Measurements from ENCODE around the gene POLR3A. TPM values are rescaled to one million over a fixed set of nuclear protein-coding genes. Genes with fewer than 3 reads are reported as not detected.
A peak's percentile ranks its signal among the peaks of the same experiment; 100 is the strongest.

The POLR3A gene
- polyA plus RNA-seq, 1 of the 3 experiments (the other 2 are of a cell fraction) = 10.8 TPM

DNA sequence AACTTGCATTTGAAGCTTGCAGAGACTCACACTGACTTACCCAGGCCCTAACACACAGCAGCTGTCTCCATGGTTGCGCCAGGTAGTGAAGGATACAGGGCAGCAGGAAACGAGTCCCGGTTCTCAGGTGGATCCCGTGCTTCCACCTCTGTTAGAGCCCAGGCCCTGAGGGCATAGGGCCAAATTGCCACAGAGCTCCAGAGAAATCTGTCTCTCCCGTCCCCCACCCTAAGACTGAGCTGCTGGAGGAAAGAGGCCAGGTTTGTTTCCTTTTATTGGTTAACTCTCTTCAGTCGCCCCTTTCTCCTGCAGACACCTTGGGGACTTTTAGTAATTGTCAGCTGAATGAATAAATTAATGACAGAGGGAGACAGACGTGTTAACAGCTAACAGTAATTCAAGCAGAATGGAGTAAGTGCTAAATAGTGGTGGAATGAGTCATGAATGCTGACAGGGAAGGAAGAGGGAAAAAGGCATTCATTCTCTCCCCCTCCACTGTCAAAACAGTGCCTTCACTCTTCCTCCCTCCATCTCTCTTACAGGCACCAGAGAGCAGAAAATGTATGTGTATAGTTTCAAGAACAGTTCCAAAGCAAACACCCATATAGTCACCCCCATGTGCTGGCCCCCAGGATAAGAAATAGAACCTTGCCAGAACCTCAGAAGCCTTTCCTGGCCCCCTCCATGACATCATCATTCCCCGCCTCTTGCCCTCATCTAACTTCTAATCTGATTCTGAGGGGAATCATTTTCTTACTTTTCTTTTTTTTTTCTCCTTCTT, 86.0 kb downstream of the POLR3A start (continued):
- TF ChIP-seq GATA2 (CRISPR knock-in tag; IDR thresholded peaks at IDR 0.05) (no peak), NRF1 (IDR thresholded peaks at IDR 0.05; ENCODE audit: low read depth, low read length) (no peak), SIN3A (IDR thresholded peaks at IDR 0.05; ENCODE audit: borderline replicate concordance, low read depth, low read length) (no peak), NFIC (IDR thresholded peaks at IDR 0.05; ENCODE audit: borderline replicate concordance) (no peak), SMC3 (IDR thresholded peaks at IDR 0.05; ENCODE audit: low read depth, low read length) (no peak), ELF1 (IDR thresholded peaks at IDR 0.05) (no peak), POLR2AphosphoS5 (IDR thresholded peaks at IDR 0.05; ENCODE audit: low read depth, low read length) (no peak), MXI1 (IDR thresholded peaks at IDR 0.05; ENCODE audit: low read depth, low read length) (no peak), TCF12 (IDR thresholded peaks at IDR 0.05) (peak; percentile 12; the same call in 1 of the 2 replicates), JUND (IDR thresholded peaks at IDR 0.05) (peak; percentile 56), MEF2A (IDR thresholded peaks at IDR 0.05; ENCODE audit: borderline replicate concordance, low read depth) (no peak), FOXM1 (IDR thresholded peaks at IDR 0.05; ENCODE audit: low read depth) (no peak), FOSL2 (IDR thresholded peaks at IDR 0.05; ENCODE audit: borderline replicate concordance, low read depth) (peak; percentile 61; the same call in 1 of the 2 replicates), RXRA (IDR thresholded peaks at IDR 0.05; ENCODE audit: borderline replicate concordance, low read depth) (no peak), YY1 (IDR thresholded peaks at IDR 0.05; ENCODE audit: low read depth) (no peak)
- TF ChIP-seq, protein P1, sequence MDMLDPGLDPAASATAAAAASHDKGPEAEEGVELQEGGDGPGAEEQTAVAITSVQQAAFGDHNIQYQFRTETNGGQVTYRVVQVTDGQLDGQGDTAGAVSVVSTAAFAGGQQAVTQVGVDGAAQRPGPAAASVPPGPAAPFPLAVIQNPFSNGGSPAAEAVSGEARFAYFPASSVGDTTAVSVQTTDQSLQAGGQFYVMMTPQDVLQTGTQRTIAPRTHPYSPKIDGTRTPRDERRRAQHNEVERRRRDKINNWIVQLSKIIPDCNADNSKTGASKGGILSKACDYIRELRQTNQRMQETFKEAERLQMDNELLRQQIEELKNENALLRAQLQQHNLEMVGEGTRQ (IDR thresholded peaks at IDR 0.05; ENCODE audit: borderline replicate concordance, low read depth, low read length) = no peak

GRCh38 chr10:77941790-77942189, 87.5 kb downstream of the POLR3A start:
- no peak overlapping the region for H3K4me2 ChIP-seq
- peaks cover 16% of the 10 kb centered on the region for H3F3A ChIP-seq (replicated peaks; ENCODE audit: insufficient read depth)
- H2AFZ ChIP-seq (ENCODE audit: low read depth) = no peak overlapping the region
- H3K27ac ChIP-seq (ENCODE audit: low read depth in 2 of 2, low read length in 1 of 2) = no peak overlapping the region
- no peak overlapping the region for H3K4me3 ChIP-seq (ENCODE audit: low read depth in 2 of 2, low read length in 1 of 2)
- H3K9ac ChIP-seq = no peak overlapping the region
- no peaks in the 10 kb centered on the region for H3K9me3 ChIP-seq
- ChIA-PET CTCF (no interaction called here), POLR2A (no interaction called here)
- H4K20me1 ChIP-seq (ENCODE audit: insufficient read depth) = no peaks in the 10 kb centered on the region
- H3K27me3 ChIP-seq (ENCODE audit: insufficient read depth) = no peaks in the 10 kb centered on the region
- H3K9me2 ChIP-seq = no peaks in the 10 kb centered on the region
- TF ChIP-seq EP300 (IDR thresholded peaks at IDR 0.05; ENCODE audit: borderline replicate concordance in 1 of 2, low read depth in 1 of 2, low read length in 1 of 2) (no peak), SMC3 (IDR thresholded peaks at IDR 0.05; ENCODE audit: low read depth, low read length) (no peak)
- TF ChIP-seq, protein P1 (IDR thresholded peaks at IDR 0.05; ENCODE audit: borderline replicate concordance, low read depth, low read length) = no peak
- WGBS (ENCODE audit: low lambda C conversion rate) = over 99% methylated on average over 6 of the region's 6 CpGs
- H3K4me1 ChIP-seq (ENCODE audit: control insufficient read depth in 1 of 2, insufficient read depth in 2 of 2, low read depth in 1 of 2, low read length in 1 of 2) = peaks cover 4 to 6% of the 10 kb centered on the region in 2 experiments; a peak in 2 of 4 replicates
- no peaks in the 10 kb centered on the region for H3K36me3 ChIP-seq (replicated peaks in 1 of 2; ENCODE audit: control insufficient read depth in 1 of 2, insufficient read depth in 2 of 2, low read length in 1 of 2)
- H3K79me2 ChIP-seq (ENCODE audit: insufficient read depth) = no peaks in the 10 kb centered on the region
- DNase-seq = no peak

Measured in SK-N-SH (cell line).